ENCODE results near the gene IPO5. TPM values are rescaled to one million over a fixed set of nuclear protein-coding genes. Genes with fewer than 3 reads are reported as not detected.
A peak's percentile ranks its signal among the peaks of the same experiment; 100 is the strongest.

Gene IPO5
- total and polyA plus RNA-seq, 7 experiments from 2014 or later: 32.2 to 115 (median 75.9) TPM

GRCh38 chr13:97967226-97967625 is 13.8 kb downstream of the IPO5 start:
- H3K27ac Mint-ChIP-seq: peak overlapping the region in 1 of 9 donors; percentile 40
- Histone ChIP-seq H3K27ac (ENCODE audit: low read depth, low read length) (no peak overlapping the region), H3K4me1 (ENCODE audit: control insufficient read depth in 2 of 2, insufficient read depth in 2 of 2, low read length in 2 of 2) (no peaks in the 10 kb centered on the region), H3K4me3 (ENCODE audit: low read length) (no peak overlapping the region), H3K9me3 (ENCODE audit: control insufficient read depth in 2 of 3, low read length in 3 of 3) (no peaks in the 10 kb centered on the region), H3K36me3 (ENCODE audit: control insufficient read depth in 2 of 3, insufficient read depth in 3 of 3, low read length in 3 of 3) (no peaks in the 10 kb centered on the region), H3K27me3 (ENCODE audit: control insufficient read depth in 2 of 2, insufficient read depth in 2 of 2, low read length in 2 of 2) (no peaks in the 10 kb centered on the region)
- intact Hi-C loops (cut with micrococcal nuclease): loop anchor here in 1 of 2 donors (10.0 kb wide), 1 partner anchor 942 kb away; no protein-coding TSS in a partner anchor
- CTCF ChIA-PET: no interaction called here
- no peaks in the 10 kb centered on the region for H3K36me3 Mint-ChIP-seq
- no peak for ATAC-seq
- POLR2A ChIA-PET: no interaction called here
- H3K27me3 Mint-ChIP-seq: peaks cover 8 to 20% (median 16%) of the 10 kb centered on the region in 5 donors
- no peaks in the 10 kb centered on the region for H3K9me3 Mint-ChIP-seq
- DNase-seq: no peak
- H3K4me3 Mint-ChIP-seq: no peak overlapping the region
- no peaks in the 10 kb centered on the region for H3K4me1 Mint-ChIP-seq

- ATAC-seq: no peak
- no peak overlapping the region for H3K4me3 ChIP-seq (ENCODE audit: low read length)
- H3K27ac ChIP-seq (ENCODE audit: low read depth, low read length): no peak overlapping the region
- ChIA-PET CTCF (no interaction called here), POLR2A (no interaction called here)
- H3K27ac Mint-ChIP-seq: no peak overlapping the region
- no peaks in the 10 kb centered on the region for H3K27me3 ChIP-seq (ENCODE audit: control insufficient read depth in 2 of 2, insufficient read depth in 2 of 2, low read length in 2 of 2)
- DNase-seq: no peak
- H3K4me1 Mint-ChIP-seq: no peaks in the 10 kb centered on the region
- H3K36me3 ChIP-seq (ENCODE audit: control insufficient read depth in 2 of 3, insufficient read depth in 3 of 3, low read length in 3 of 3): no peaks in the 10 kb centered on the region
- H3K9me3 ChIP-seq (ENCODE audit: control insufficient read depth in 2 of 3, low read length in 3 of 3): no peaks in the 10 kb centered on the region
- H3K4me3 Mint-ChIP-seq: no peak overlapping the region
- H3K36me3 Mint-ChIP-seq: no peaks in the 10 kb centered on the region
- intact Hi-C loops (cut with micrococcal nuclease): loop anchor here in 1 of 2 donors (10.0 kb wide), 1 partner anchor 943 kb away; no protein-coding TSS in a partner anchor
- H3K4me1 ChIP-seq (ENCODE audit: control insufficient read depth in 2 of 2, insufficient read depth in 2 of 2, low read length in 2 of 2): no peaks in the 10 kb centered on the region
- peaks cover 11 to 20% (median 16%) of the 10 kb centered on the region in 5 donors for H3K27me3 Mint-ChIP-seq
- no peaks in the 10 kb centered on the region for H3K9me3 Mint-ChIP-seq
Measured at GRCh38 chr13:97967948-97968347, 14.5 kb downstream of the IPO5 start.

GRCh38 chr13:97971519-97971918 is 18.0 kb downstream of the IPO5 start:
- Mint-ChIP-seq H3K9me3 (no peaks in the 10 kb centered on the region), H3K27me3 (peaks cover 3 to 16% (median 9%) of the 10 kb centered on the region in 5 donors), H3K4me1 (peaks cover 0 to 10% (median 5%) of the 10 kb centered on the region in 7 donors), H3K27ac (no peak overlapping the region), H3K4me3 (no peak overlapping the region), H3K36me3 (no peaks in the 10 kb centered on the region)
- Histone ChIP-seq H3K27me3 (ENCODE audit: control insufficient read depth in 2 of 2, insufficient read depth in 2 of 2, low read length in 2 of 2) (no peaks in the 10 kb centered on the region), H3K36me3 (ENCODE audit: control insufficient read depth in 2 of 3, insufficient read depth in 3 of 3, low read length in 3 of 3) (no peaks in the 10 kb centered on the region), H3K27ac (ENCODE audit: low read depth, low read length) (no peak overlapping the region), H3K4me1 (ENCODE audit: control insufficient read depth in 2 of 2, insufficient read depth in 2 of 2, low read length in 2 of 2) (no peaks in the 10 kb centered on the region), H3K9me3 (ENCODE audit: control insufficient read depth in 2 of 3, low read length in 3 of 3) (no peaks in the 10 kb centered on the region), H3K4me3 (ENCODE audit: low read length) (no peak overlapping the region)
- ChIA-PET POLR2A (no interaction called here), CTCF (no interaction called here)
- ATAC-seq: no peak
- intact Hi-C loops (cut with micrococcal nuclease): loop anchor here in 1 of 2 donors (10.0 kb wide), 2 partner anchors 473 to 503 kb away; no protein-coding TSS in a partner anchor
- no peak for DNase-seq

DNA sequence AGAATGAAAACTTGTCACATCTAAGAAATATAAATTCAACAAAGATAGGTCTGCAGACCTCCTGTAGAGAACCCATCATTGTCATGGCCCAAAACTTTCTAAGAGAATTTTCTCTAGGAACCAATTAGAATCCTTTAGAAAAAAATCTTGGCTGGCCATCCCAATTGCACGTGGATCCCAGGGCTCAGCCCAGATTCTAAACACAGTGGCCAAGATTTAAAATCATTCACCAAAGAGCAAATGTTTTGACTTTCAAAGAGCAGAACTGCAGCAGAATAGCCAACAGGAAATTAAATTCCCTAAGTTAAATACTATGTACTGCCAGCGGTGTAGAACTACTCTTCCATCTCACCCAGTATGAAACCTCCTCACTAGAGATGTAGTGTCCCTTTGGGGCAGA is 21.3 kb downstream of the IPO5 start:
- H3K9me3 ChIP-seq (ENCODE audit: control insufficient read depth in 2 of 3, low read length in 3 of 3): no peaks in the 10 kb centered on the region
- POLR2A ChIA-PET: no interaction called here
- peaks cover 11 to 15% of the 10 kb centered on the region in 2 donors for H3K4me1 ChIP-seq (ENCODE audit: control insufficient read depth in 2 of 2, insufficient read depth in 2 of 2, low read length in 2 of 2)
- H3K27me3 Mint-ChIP-seq: peaks cover 0 to 7% (median 0%) of the 10 kb centered on the region in 5 donors
- H3K4me3 Mint-ChIP-seq: peak overlapping the region; percentile 37 to 100 (median 93)
- CTCF ChIA-PET: no interaction called here
- H3K36me3 Mint-ChIP-seq: no peaks in the 10 kb centered on the region
- H3K27me3 ChIP-seq (ENCODE audit: control insufficient read depth in 2 of 2, insufficient read depth in 2 of 2, low read length in 2 of 2): no peaks in the 10 kb centered on the region
- DNase-seq: no peak
- peaks cover 16 to 35% (median 31%) of the 10 kb centered on the region in 7 donors for H3K4me1 Mint-ChIP-seq
- ATAC-seq: no peak
- H3K9me3 Mint-ChIP-seq: no peaks in the 10 kb centered on the region
- no peaks in the 10 kb centered on the region for H3K36me3 ChIP-seq (ENCODE audit: control insufficient read depth in 2 of 3, insufficient read depth in 3 of 3, low read length in 3 of 3)
- no peak overlapping the region for H3K4me3 ChIP-seq (ENCODE audit: low read length)
- peak overlapping the region in 3 of 9 donors; percentile 17 to 75 (median 42) for H3K27ac Mint-ChIP-seq
- H3K27ac ChIP-seq (ENCODE audit: low read depth, low read length): no peak overlapping the region
- intact Hi-C loops (cut with micrococcal nuclease): loop anchor here (2.0 to 10.0 kb wide), 6 partner anchors 168 to 752 kb away; partner anchors contain the start of genes MBNL2 (in 2 of the 2) and FARP1 (in 1 of the 2)

DNA sequence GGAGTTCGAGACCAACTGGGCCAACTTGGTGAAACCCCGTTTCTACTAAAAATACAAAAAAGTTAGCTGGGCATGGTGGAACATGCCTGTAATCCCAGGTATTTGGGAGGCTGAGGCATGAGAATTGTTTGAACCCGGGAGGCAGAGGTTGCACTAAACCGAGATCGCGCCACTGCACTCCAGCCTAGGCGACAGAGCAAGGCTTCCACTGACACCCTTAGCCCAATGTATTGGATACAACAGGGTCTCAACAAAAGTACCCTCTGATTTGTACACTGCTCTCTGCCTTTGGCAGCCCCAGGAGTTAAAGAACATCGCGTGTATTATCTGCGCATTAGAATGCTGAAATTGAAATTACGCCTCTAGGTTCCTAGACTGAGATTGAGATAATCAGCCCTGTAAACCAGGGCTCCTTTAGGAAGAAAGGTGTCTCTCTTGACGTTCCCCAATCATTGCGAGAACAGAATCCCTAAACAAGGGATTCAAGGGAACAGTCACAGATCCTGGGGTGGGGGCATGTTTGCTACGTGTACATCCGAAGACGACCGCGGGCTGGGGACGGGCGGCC is 21.9 kb downstream of the IPO5 start:
- Mint-ChIP-seq H3K27ac (peak overlapping the region; percentile 90 to 98 (median 96)), H3K4me3 (peak overlapping the region; percentile 88 to 100 (median 96)), H3K9me3 (no peaks in the 10 kb centered on the region), H3K27me3 (peaks cover 0 to 7% (median 0%) of the 10 kb centered on the region in 5 donors), H3K4me1 (peaks cover 17 to 41% (median 36%) of the 10 kb centered on the region in 7 donors), H3K36me3 (no peaks in the 10 kb centered on the region)
- H3K27ac ChIP-seq (ENCODE audit: low read depth, low read length): peak overlapping the region; percentile 88
- H3K9me3 ChIP-seq (ENCODE audit: control insufficient read depth in 2 of 3, low read length in 3 of 3): no peaks in the 10 kb centered on the region
- no peaks in the 10 kb centered on the region for H3K36me3 ChIP-seq (ENCODE audit: control insufficient read depth in 2 of 3, insufficient read depth in 3 of 3, low read length in 3 of 3)
- ChIA-PET CTCF (no interaction called here), POLR2A (no interaction called here)
- no peaks in the 10 kb centered on the region for H3K27me3 ChIP-seq (ENCODE audit: control insufficient read depth in 2 of 2, insufficient read depth in 2 of 2, low read length in 2 of 2)
- DNase-seq: no peak
- no peak for ATAC-seq
- peak overlapping the region; percentile 69 for H3K4me3 ChIP-seq (ENCODE audit: low read length)
- intact Hi-C loops (cut with micrococcal nuclease): loop anchor here (2.0 to 10.0 kb wide), 6 partner anchors 167 to 753 kb away; partner anchors contain the start of genes MBNL2 (in 2 of the 2) and FARP1 (in 1 of the 2)
- peaks cover 12 to 15% of the 10 kb centered on the region in 2 donors for H3K4me1 ChIP-seq (ENCODE audit: control insufficient read depth in 2 of 2, insufficient read depth in 2 of 2, low read length in 2 of 2)

- Histone ChIP-seq H3K9me3 (ENCODE audit: control insufficient read depth in 2 of 3, low read length in 3 of 3) (no peaks in the 10 kb centered on the region), H3K4me3 (ENCODE audit: low read length) (peak overlapping the region; percentile 69), H3K27ac (ENCODE audit: low read depth, low read length) (peak overlapping the region; percentile 88), H3K27me3 (ENCODE audit: control insufficient read depth in 2 of 2, insufficient read depth in 2 of 2, low read length in 2 of 2) (no peaks in the 10 kb centered on the region), H3K36me3 (ENCODE audit: control insufficient read depth in 2 of 3, insufficient read depth in 3 of 3, low read length in 3 of 3) (no peaks in the 10 kb centered on the region), H3K4me1 (ENCODE audit: control insufficient read depth in 2 of 2, insufficient read depth in 2 of 2, low read length in 2 of 2) (peaks cover 12 to 15% of the 10 kb centered on the region in 2 donors)
- peaks cover 0 to 5% (median 0%) of the 10 kb centered on the region in 5 donors for H3K27me3 Mint-ChIP-seq
- H3K9me3 Mint-ChIP-seq: no peaks in the 10 kb centered on the region
- no peaks in the 10 kb centered on the region for H3K36me3 Mint-ChIP-seq
- H3K4me1 Mint-ChIP-seq: peaks cover 17 to 44% (median 38%) of the 10 kb centered on the region in 7 donors
- ChIA-PET CTCF (no interaction called here), POLR2A (interaction anchor here (2.1 kb wide), 1 partner anchor 543 kb away, joined by 12 read pairs; the partner anchor contains the start of gene RAP2A)
- intact Hi-C loops (cut with micrococcal nuclease): loop anchor here (1.0 to 10.0 kb wide), 11 partner anchors 9 to 1631 kb away; partner anchors contain the start of genes MBNL2 (in 2 of the 2), CLYBL (in 1 of the 2) and FARP1 (in 1 of the 2)
- DNase-seq (peak; percentile 53 to 94 (median 88)), ATAC-seq (peak; percentile 97)
- peak overlapping the region; percentile 90 to 98 (median 96) for H3K27ac Mint-ChIP-seq
- H3K4me3 Mint-ChIP-seq: peak overlapping the region; percentile 88 to 100 (median 96)
Measured at GRCh38 chr13:97975848-97976609, 22.6 kb downstream of the IPO5 start.
